GM21717 (cell line): ENCODE data around the gene OR2AK2.

Experiments
- ATAC-seq: cut with Tn5 transposase; IDR thresholded peaks from one replicate; pipeline ENCODE4 v1.9.1; 2021; ENCODE audit warnings: mild to moderate bottlenecking, moderate library complexity; ENCODE audit not compliant: unreplicated experiment

Gene OR2AK2

GRCh38 chr1:247964933-247965332 lies at the start of gene OR2AK2:
OR2AK2 (plus strand) TSS chr1:247965233; CDS start chr1:247965377, 144 bp downstream.
- no peak for ATAC-seq

- no peak for ATAC-seq
These were observed 45.1 kb upstream of the OR2AK2 start, which contains the start of gene OR2T8 for GRCh38 chr1:247919952-247920351. OR2T8 (plus strand) TSS chr1:247920252; CDS start chr1:247921018, 766 bp downstream.

- no peak for ATAC-seq
These were observed 41.1 kb upstream of the OR2AK2 start for GRCh38 chr1:247923941-247924340.

- no peak for ATAC-seq
These were observed 40.2 kb upstream of the OR2AK2 start, which contains the start of gene OR2AJ1 for GRCh38 chr1:247924868-247925267. OR2AJ1 (plus strand) TSS chr1:247924889; CDS start chr1:247933769, 8,880 bp downstream.

- no peak for ATAC-seq
These were observed 31.0 kb upstream of the OR2AK2 start for GRCh38 chr1:247933989-247934388.

- no peak for ATAC-seq
These were observed 29.3 kb upstream of the OR2AK2 start for GRCh38 chr1:247935781-247936180.

- ATAC-seq, result no peak
These were observed 28.6 kb upstream of the OR2AK2 start for GRCh38 chr1:247936415-247936814.

GRCh38 chr1:247936965-247937734 lies 27.9 kb upstream of the OR2AK2 start:
- peak; percentile 100 for ATAC-seq

GRCh38 chr1:247942624-247943023 lies 22.4 kb upstream of the OR2AK2 start:
- ATAC-seq, result no peak

GRCh38 chr1:247948558-247948957 lies 16.5 kb upstream of the OR2AK2 start, which contains the start of gene OR2L8:
OR2L8 (plus strand) TSS chr1:247948858; CDS start chr1:247948858, 0 bp downstream.
- ATAC-seq, result no peak

- no peak for ATAC-seq
These were observed 11.6 kb upstream of the OR2AK2 start for GRCh38 chr1:247953408-247953807.

GRCh38 chr1:247961791-247962190 lies 3.2 kb upstream of the OR2AK2 start:
- no peak for ATAC-seq

- no peak for ATAC-seq
These were observed 2.0 kb upstream of the OR2AK2 start for GRCh38 chr1:247962911-247963588.

- peak; percentile 94 for ATAC-seq
These were observed 1.6 kb downstream of the OR2AK2 start for GRCh38 chr1:247966532-247967204.

- no peak for ATAC-seq
These were observed 28.0 kb downstream of the OR2AK2 start for GRCh38 chr1:247992986-247993385.

- no peak for ATAC-seq
These were observed 33.8 kb downstream of the OR2AK2 start for GRCh38 chr1:247998811-247999210.

GRCh38 chr1:248000169-248000568 lies 35.1 kb downstream of the OR2AK2 start:
- ATAC-seq, result no peak

- ATAC-seq, result no peak
These were observed 42.7 kb downstream of the OR2AK2 start for GRCh38 chr1:248007778-248008177.

- no peak for ATAC-seq
These were observed 44.6 kb downstream of the OR2AK2 start for GRCh38 chr1:248009681-248010080.

- no peak for ATAC-seq
These were observed 48.2 kb downstream of the OR2AK2 start, which contains the start of gene OR2L5 for GRCh38 chr1:248013229-248013710. OR2L5 (plus strand) TSS chr1:248013660; CDS start chr1:248021948, 8,288 bp downstream.

- ATAC-seq, result no peak
These were observed 50.8 kb downstream of the OR2AK2 start for GRCh38 chr1:248015803-248016202.
